Right forelimb (tissue), 1 donor: ENCODE measurements around the gene CUTA.
"Not testable (repeated sequence)": the region's sequence is repeated elsewhere in the genome, so short reads cannot be mapped to it uniquely, and the experiment has no call there.

ENCODE experiments used
- DNase-seq: peaks from one replicate; pipeline ENCODE4 v3.0.0-alpha.2; 2018

Gene CUTA

DNA sequence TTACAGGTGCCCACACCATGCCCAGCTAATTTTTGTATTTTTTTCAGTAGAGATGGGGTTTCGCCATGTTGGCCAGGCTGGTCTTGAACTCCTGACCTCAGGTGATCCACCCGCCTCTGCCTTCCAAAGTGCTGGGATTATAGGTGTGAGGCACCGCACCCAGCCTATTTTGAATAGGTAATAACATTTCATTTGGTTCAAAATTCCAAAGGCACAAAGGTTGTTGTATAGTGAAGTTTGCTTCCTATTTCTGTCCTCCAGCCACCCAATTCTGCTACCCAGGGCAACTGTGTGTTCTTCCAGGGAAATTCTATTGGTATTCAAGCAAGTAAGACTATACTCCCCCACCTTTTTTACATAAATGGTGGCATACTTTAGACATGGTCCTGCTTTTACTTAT lies 19.3 kb downstream of the CUTA start:
- not testable (repeated sequence) for DNase-seq

DNA sequence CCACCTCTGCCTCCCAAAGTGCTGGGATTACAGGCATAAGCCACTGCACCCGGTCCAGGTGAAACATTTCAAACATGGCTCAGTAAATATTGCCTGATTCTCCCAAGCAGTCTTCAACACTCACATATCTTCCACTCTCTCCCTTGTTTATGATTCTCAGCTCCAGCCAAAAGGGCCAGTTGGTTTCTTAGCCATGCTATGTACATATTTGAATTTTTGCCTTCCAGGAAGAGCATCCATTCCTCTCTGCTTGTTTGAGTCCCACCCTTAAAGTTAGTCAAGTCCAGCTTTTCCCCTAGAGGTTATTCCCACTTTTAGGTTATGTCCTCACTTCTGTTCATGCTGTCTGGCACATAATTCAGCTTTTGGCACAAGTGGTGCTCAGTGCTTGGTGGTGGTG lies 20.4 kb downstream of the CUTA start:
- no peak for DNase-seq

DNA sequence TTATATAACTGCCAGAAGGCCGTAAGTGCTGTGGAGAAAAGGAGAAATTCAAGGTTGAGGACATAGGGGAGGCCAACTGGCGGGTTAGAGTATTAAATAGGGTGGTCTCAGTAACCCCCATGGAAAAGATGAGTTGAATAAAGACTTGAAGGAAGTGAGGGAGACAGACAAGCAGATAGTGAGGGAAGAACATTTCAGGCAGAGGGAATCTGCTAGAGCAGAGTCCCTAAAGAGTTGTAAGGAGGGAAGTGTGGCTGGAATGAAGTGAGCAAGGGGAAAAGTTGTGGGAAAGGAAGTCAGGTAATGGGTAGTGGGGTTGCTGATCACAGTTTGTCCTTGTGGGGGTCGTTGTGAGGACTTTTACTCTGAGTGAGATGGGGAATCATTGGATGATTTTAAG lies 24.9 kb downstream of the CUTA start:
- DNase-seq, result no peak

DNA sequence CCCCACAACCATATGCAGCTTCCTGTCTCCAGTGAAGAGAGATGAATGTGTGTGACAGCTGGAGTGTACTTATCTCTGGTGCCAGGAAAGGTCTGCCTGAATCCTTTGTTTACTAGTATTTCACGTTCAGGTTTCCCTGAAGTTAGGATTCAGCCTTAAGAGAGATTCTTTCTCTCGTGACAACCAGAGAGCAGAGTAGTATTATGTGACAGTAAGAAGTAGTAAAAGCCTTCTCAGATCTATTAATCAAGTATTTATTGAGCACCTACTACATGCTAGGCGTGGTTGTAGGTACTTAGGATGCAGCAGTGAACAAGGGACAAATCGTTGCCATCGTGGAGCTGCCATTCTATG lies 25.3 kb downstream of the CUTA start:
- DNase-seq, result no peak

DNA sequence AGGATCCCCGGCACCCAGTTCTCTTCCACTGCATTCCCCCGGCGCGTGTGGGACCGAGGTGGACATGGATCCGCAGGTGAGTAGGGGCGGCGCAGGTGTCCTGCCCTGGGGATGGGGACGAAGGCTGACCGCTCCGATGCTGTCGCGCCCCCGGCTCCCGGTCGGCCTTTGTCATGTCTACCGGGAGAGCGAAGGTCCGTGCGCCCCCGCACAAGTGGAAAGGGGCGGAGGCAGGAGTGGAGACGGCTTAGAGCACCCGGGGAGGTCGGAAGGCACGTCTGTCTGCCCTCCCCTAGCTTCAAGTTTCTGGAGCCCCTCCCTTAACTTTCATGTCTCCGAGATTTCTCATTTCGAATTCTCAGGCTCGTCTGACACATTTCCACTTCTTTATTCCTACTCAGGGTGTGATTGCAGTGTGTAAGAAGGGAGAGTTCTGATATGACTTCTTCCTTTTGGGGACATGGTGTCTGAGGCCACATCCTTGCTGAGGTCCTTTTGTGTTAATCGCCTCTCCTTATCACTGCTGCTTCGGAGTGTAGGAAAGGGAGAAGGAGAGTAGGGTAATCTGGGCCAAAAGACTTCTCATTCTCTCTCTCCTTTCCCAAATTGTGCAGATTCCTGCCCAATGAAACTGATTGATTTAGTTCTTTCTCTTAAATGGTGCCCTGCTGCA lies 25.8 kb downstream of the CUTA start:
- DNase-seq, result no peak

DNA sequence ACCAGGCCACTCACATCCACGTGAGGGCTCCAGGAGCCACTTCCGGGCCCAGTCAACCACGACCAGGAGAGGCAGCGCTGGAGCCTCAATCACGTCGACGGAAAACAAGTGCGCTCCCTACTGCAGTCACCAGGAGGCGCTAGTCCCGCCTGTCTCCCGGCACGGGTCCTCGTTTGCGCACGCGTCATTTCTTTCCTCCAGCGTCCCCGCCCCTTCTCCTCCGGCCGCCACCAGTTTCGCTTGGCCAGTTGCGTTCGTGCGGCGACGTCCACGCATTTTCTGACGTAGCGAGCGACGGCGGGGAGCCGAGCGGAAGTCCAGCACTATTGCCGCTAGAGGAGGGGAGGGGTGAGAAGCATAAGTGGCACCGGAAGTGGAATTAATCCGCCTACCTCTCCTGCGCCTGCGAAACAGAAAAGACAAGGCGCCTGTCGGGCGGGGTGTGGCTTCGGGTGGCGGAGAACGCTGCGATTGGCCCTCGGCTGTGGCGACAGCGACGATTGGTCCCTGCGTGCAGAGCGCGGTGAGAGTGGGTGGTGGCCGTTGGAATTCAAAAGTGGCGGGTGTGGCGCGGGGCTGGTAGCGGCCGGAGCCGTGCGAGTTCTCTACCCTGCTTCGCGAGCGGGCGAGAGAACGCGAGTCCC lies 26.5 kb downstream of the CUTA start, which contains the start of gene KIFC1:
KIFC1 (plus strand) TSS at position 546 of the 644 bp plus-strand sequence. CDS start 163 bp downstream, outside the sequence.
- DNase-seq, result peak; percentile 99

DNA sequence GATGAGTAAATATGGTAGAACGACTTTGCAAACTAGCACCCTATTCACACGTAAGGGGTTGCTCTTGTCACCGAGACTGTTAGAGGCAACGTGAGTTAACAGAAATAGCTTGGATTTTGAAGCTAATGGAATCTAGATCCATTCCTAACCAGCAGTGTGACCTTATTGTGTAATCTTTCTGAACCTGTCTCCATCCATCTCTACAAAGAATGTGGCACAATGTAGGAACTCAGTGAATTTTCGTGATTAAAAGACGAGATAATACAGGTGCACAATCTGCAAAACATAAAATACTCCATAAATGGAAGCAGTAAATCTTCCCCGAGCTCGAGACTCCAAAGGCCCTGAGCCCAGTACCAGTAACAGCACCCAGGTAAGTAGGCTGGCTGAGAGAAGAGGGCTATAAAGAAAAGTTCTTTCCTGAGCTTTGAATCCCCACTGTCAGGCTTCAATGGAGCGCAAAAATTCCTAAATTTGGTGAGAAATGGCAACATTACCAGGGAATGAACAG lies 27.1 kb downstream of the CUTA start:
- no peak for DNase-seq

DNA sequence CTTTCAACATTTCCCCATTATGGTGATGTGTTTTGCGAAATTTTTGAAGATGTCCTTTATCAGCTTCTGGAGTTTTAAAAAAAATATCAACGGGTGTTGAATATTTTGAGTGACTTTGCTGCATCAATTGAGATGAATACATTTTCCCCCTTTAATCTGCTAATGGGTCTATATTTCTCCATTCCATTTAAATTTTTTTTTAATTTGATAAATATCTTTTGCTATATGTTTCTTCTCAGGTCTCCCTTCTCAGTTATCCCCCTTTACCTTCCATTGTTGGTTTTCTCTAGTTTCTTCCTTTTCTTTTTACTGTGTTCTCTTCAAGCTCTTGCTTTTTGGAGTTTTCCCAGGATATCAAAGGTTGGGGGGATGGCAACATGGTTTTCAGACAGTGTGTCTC lies 27.7 kb downstream of the CUTA start:
- DNase-seq, result no peak

DNA sequence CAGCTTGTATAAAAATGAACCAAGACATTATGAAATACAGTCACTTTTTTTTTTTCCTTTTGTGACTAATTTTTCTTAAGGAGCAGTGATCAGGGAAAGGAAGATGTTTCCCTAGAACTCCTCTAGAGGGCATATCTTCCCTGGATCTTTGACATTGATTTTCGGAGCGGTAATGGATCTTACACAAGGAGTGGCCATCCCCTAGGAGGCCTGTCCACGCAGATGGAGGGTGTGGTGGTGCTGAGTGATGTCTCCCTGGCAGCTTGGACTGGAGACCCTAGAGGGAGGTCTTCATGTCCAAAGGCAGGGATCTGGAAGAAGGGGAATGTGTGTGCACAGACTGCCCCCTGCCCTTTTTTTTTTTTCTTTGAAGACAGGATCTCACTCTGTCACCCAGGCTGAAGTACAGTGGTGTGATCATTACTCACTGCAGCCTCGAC lies 33.3 kb downstream of the CUTA start:
- DNase-seq, result no peak

DNA sequence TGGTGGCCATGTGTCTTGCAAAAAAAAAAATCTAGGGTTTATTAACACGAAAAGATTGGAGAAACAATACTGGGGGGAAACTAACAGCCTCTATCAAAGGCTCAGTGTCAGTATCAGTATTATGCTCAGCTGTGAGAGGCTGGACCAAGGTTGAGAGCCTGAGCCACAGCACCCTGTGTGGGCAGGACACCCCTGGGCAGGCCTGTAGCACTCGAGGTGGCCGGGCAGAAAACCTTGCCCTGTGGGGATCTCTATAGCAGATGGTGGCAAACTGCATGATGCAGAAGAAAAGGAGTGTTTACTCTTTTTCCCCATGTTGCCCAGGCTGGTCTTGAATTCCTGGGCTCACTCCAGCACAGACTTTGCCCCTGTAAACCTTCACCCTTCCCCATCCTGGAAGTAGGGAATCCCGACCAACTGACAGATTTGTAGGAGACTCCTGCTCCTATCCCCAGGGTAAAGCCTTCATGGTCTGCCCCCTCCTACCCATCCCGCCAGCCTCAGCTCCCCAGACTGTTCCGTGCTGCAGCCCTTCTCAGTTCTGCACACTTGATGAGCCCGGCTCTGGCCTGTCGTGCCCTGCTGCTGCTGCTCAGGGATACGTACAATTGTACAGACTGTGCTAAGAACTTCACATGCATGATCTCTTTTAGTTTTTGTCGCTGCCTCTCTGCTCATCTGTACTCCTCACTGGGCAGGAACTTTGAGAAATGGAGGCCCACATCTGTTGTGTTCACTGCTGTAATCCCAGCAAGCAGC lies 34.3 kb downstream of the CUTA start:
- no peak for DNase-seq

DNA sequence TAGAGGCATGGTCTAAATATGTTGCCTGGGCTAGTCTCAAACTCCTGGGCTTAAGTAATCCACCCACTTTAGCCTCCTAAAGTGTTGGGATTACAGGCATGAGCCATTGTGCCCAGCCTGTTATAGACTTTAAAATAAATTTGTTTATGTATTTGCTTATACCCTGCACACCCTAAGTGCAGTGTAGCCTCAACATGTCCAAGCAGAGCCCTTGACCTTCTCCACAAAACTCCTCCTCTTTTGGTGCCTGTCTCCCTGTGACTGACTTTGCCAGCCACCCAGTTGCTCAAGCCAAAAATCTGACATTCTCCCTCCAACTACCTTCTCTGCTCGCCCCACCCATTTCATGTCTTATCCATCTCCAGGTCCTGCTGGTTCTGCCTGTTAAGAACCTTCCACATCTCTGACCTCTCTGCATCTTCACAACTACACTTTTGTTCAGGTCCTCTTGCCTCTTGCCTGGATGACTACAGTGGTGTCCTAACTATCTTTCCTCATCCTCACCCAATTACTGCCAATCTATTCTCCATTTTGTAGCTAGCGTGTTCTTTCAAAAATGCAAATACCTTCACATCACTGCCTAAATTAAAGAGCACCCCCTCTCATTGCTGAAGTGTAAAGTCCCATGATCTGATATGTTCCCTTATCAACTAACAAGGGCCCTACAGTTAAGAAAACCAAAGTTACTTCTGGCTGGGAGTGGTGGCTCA lies 37.5 kb downstream of the CUTA start:
- no peak for DNase-seq

DNA sequence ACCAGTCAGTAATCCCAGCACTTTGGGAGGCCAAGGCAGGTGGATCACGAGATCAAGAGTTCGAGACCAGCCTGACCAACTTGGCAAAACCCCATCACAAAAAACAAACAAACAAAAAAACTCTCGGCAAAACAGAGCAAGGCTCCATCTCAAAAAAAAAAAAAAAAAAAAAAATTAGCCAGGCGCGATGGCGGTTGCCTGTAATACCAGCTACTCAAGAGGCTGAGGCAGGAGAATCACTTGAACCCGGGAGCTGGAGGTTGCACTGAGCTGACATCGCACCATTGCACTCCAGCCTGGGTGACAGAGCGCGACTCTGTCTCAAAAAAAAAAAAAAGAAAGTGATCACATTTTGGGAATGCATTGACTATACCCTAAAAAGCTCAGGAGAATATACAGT lies 38.7 kb downstream of the CUTA start:
- not testable (repeated sequence) for DNase-seq

DNA sequence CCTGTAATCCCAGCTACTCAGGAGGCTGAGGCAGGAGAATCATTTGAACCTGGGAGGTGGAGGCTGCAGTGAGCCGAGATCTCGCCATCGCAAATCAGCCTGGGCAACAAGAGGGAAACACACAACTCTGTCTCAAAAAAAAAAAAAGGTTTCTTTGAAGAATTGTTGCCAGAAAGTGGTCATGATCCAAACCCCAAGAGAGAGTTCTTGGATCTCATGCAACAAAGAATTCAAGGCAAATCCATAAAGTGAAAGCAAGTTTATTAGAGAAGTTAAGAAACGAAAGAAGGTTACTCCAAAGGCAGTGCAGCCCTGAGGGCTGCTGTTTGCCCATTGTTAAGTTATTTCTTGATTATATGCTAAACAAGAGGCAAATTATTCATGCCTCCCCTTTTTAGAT lies 40.7 kb downstream of the CUTA start:
- DNase-seq, result no peak

DNA sequence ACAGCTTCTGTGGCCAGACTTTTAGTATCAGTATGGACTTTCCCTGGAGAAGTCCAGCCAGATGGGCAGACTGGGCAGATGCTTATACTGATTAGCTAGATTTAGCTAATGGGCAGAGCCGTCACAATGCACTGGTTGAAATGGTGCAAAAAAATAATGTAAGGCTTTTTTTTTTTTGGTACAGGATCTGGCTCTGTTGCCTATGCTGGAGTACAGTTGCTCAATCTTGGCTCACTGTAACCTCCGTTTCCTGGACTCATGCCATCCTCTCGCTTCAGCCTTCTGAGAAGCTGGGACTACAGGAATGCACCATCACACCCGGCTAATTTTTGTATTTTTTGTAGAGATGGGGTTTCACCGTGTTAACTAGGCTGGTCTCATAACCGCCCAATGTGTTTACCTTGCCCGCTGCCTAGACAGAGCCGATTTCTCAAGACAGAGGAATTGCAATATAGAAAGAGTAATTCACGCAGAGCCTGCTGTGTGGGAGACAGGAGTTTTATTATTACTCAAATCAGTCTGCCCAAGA lies 42.7 kb downstream of the CUTA start:
- peak; percentile 85 for DNase-seq

DNA sequence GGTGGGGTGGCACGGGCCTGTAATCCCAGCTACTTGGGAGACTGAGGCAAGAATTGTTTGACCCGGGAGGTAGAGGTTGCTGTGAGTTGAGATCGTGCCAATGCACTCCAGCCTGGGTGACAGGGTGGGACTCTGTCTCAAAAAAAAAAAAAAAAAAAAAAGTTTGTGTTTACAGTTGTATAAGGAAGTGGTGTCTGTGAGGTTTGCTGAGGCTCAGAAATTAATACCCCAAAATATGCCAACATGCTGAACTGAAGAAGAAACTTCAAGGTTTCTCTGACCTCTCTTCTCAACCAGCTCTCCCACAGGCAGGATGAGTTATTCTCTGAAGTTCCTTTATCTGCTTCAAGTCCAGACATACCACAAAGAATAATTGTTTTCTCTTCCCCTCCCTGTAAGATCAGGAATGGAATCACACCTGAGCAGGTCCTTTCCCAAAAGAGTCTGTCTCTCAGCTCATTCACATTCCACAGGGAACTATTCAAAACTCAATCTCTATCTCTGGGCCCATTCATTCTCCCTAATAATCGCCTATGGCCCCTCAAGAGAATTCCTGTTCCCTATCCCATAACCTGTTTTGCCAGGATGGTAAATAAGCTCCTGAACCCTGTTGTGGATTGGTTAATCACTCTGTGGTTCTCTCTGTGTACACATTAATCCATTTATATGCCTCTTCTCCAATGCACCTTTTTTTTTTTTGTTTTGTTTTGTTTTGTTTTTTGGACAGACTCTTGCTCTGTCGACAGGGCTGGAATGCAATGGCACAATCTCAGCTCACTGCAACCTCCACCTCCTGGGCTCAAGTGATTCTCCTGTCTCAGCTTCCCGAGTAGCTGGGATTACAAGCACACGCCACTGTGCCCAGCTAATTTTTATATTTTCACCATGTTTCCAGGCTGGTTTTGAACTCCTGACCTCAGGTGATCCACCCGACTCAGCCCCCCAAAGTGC lies 43.7 kb downstream of the CUTA start:
- DNase-seq, result no peak

DNA sequence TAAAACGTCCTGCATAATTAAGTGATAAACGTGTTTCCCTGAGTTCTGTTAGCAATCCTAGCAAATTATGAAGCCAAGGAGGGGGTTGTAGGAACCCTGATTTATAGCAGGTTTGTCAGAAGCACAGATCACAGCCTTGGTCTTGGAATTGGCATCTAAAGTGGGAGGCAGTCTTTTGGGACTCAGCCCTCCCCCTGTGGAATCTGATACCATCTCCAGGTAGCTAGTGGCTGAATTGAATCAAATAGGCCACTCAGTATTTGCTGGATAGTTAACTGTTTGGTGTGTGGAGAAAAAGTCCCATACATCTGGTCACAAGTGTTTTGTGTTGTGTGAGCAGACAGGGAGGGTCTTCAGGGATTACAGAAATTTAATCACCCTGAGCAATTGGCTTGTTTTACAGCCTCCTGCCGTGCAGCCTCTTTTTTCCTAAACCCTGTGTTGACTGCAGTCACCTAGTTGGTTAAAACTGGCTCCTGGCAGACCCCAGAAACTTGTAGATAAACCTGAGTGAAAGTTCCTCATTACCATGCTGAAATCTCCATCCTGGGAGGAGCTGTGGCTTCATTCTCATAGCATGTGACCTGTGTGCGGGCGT lies 45.3 kb downstream of the CUTA start:
- DNase-seq, result no peak

DNA sequence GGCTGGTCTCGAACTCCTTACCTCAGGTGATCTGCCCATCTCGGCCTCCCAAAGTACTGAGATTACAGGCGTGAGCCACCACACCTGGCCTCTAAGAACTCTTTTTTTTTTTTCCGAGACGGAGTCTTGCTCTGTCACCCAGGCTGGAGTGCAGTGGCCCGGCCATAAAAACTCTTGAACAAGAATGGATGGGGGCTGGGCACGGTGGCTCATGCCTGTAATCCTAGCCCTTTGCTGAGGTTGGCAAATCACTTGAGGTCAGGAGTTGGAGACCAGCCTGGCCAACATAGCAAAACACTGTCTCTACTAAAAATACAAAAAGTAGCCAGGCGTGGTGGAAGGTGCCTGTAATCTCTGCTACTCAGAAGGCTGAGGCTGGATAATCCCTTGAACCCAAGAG lies 46.0 kb downstream of the CUTA start:
- DNase-seq, result not testable (repeated sequence)

DNA sequence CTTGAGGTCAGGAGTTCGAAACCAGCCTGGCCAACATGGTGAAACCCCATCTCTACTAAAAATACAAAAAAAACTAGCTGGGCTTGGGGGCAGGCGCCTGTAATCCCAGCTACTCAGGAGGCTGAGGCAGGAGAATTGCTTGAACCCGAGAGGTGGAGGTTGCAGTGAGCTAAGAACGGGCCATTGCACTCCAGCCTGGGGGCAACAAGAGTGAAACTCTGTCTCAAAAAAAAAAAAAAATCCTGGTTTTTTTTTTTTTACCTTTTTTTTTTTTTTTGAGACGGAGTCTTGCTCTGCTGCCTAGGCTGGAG lies 50.2 kb downstream of the CUTA start:
- not testable (repeated sequence) for DNase-seq

DNA sequence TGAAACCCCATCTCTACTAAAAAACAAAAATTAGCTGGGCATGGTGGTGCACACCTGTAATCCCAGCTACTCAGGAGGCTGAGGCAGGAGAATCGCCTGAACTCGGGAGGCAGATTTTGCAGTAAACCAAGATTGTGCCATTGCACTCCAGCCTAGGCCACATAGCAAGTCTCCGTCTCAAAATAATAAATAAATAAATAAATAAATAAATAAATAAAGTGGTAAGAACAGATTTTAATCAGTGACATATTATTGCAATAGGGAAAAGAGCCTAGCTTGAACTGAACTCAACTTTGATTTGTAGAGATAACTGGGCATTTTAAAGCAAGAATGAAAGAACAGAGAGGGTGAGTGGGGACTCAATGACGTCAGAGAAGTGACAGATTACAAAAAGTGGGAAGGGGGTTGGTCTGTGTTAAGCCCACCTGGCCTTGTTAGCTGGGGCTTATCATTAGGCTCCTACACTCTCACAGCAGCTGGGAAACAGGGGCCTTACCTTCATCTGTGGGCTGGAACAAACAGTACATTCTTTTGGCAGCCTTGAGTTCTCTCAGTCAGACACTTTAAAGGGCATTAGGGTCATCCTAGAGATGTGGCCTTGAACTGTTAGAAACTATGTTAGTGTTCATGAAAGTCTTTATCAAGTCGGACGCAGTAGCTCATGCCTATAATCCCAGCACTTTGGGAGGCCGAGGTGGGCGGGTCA lies 50.7 kb downstream of the CUTA start:
- DNase-seq, result no peak
